Renal cortical epithelial cell (primary cell): Measurements from ENCODE around the gene GPR153. TPM values are rescaled to one million over a fixed set of nuclear protein-coding genes. Genes with fewer than 3 reads are reported as not detected.

Experiments
- DNase-seq: peaks from one replicate; pipeline ENCODE4 v3.0.0-alpha.2; 2011; ENCODE audit warnings: low read depth
- total RNA-seq: library from RNA; depleted of rRNA; stranded (reverse); fragments of >200 nt; gene quantifications from 2 replicates; pipeline ENCODE4 v1.2.3, GENCODE V29; 2014

GPR153 gene
- total RNA-seq, 1 donor from 2014 or later, result 4.8 TPM

DNA sequence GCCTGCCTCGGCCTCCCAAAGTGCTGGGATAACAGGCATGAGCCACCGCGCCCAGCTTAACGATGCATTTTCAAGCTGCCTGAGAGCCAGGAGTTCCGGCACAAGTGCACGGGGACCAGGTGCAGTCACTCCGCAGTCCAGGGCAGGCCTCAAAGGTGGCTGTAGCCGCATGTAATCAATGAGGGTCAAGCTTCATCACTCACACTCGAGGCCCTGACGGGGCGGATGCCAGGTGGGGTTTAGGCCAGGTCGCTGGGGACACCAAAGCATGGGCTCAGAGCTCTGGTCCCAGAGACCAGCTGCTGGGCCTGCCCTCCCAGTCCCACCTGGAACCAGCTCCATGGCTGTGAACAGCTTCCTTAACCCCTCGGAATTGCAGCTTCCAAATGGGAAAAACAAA, 26.1 kb upstream of the GPR153 start:
- no peak for DNase-seq

DNA sequence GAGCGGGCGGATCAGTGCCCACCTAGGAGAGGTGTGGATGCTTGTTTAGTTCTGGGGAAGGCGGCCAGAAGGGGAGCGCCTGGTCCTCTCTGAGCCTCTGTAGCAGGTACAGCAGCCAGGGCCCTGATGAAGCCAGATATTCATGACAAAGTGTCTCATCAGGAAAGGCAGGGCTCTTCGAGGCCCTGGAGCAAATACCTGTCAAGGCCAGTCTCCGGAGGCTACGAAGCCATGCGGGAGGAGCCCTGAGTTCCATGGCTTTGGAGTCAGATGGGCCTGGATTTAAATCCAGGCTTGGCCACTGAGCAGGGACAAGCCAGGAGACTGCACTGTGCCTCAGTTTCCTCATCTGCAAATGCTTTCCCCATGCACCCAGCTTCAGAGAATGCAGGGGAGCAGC, 25.4 kb upstream of the GPR153 start:
- no peak for DNase-seq

GRCh38 chr1:6285336-6285735, 24.4 kb upstream of the GPR153 start:
- no peak for DNase-seq

- DNase-seq, result no peak
Observed at GRCh38 chr1:6282577-6283270, 21.8 kb upstream of the GPR153 start.

- no peak for DNase-seq
Observed at GRCh38 chr1:6281511-6282402, 20.9 kb upstream of the GPR153 start.

- no peak for DNase-seq
Observed at GRCh38 chr1:6280761-6281451, 20.0 kb upstream of the GPR153 start.

GRCh38 chr1:6279613-6280383, 18.9 kb upstream of the GPR153 start:
- no peak for DNase-seq

- no peak for DNase-seq
Observed at GRCh38 chr1:6279066-6279465, 18.2 kb upstream of the GPR153 start.

DNA sequence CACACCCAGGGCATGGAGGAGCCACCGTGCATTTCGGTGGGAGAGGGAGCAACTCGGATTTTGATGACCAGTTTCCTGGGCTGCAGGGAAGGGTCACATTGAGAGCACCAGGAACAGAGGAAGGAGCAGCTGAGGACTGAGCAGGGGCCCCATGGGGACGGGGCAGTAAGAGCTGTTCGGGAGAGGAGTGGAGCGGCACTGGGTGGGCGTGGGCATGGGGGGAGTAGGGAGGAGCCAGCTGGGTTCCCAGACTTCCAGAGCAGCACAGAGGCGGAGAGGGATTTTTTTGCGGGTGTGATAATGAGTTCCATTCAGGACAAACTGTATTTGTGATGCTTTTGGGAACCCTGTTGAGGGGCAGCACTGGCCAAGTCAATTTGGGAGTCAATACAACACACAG, 17.4 kb upstream of the GPR153 start:
- no peak for DNase-seq

GRCh38 chr1:6276811-6277555, 16.1 kb upstream of the GPR153 start:
- no peak for DNase-seq

DNA sequence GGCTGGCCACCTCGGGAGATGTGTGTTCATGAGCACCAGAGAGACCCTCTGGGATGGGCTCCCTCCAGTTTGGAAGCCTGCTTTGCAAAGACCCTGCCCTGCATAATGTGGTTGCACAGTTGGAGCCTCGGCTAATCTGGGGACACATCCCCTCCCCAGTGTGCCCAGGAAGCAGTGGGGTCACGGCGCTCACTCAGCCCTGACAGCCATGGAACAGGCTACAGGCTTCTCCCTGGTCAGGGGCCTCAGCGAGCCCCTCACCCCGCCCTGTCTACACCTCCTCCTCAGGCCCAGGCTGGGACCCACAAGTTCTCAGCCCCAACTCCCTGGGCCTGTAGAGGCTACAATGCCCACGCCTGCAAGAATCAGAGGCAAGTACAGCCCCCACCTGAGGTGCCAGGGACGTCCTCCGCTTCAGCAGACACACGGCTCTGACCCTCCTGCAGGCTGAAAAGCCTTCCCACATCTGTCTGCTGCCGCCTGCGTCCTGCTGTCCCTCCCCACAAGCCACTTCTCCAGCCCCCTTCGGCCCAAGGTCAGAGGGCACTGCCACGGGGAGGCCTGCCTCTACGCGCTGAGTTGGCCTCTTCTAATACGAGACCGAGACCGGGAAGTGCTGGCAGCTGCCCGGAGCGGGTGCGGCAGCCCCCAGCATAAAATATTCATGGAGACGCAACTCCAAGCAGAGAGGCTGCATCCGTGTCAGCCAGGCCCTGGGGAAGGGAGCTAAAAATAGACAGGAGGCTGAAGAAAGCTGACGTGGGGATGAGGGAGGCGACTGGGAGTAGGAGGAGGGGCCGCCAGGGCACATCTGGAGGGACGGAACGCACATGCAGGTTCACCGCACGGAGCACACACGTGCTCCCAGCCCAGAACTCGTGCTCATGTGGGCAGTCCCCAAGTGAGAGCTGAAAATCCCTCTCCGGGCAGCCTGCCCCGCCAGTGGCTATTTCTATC, 15.2 kb upstream of the GPR153 start:
- peak; percentile 38 for DNase-seq

- no peak for DNase-seq
Observed at GRCh38 chr1:6274622-6275139, 13.8 kb upstream of the GPR153 start.

DNA sequence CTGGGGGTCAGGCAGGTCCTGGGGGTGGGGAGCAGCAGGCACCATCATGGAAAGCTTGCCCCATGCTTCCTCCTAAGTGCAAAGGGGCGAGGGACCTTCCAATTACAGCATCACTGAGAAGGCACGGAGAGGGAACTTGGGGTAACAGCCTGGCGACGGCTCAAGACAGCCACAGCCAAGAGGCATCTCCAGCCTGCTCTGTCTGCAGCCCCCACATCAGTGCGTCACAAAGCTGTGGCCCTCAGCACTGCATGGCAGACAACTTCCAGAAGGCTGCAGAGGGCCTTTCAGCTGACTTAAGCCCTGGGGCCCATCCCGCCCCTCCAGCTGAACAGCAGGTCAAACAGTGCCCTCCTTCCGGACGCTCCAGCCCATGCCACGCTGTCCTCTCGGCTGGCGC, 13.2 kb upstream of the GPR153 start:
- no peak for DNase-seq

DNA sequence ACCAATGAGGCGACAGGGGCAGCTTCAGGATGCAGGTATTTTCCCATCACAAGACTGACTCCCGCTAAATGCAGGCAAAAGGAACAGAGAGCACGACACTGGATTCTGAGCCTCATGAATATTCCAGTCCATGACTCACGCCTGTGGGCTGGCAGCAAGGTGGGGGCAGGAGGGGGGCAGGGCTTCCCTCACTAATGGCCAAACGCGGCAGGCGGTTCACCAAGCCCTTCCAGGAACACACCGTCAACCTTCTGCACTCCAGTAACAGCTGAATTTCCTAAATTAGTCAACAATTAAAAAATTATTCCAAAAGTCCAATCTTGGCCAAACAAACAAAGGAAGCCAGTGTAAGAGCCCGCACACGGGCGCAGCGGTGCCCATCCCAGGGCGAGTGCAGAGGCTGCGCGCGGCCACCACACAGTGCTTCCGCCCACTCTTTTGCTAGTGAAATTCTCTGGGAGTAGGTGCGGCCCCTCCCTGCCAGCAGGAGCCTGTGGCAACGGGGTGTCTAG, 12.5 kb upstream of the GPR153 start:
- peak; percentile 92 for DNase-seq

DNA sequence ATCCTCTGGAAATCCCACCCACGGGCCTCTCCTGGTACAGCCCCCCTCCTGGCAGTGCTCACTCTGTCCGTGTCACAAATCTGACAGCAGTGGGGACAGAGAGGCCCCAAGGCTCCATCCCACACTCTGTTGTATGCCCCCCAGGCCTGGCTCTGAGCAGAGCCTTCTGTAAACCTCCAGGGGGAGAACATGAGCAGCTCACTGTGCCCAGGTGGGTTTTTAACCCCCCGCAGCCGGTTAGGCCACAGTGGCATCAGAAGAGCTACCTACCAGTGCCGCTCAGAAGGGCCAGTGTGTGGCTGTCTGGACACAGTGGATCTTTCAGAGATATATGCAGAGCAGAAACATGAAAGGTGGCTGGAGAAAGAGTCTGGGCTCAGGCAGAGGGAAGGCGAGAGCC, 12.0 kb upstream of the GPR153 start:
- no peak for DNase-seq

DNA sequence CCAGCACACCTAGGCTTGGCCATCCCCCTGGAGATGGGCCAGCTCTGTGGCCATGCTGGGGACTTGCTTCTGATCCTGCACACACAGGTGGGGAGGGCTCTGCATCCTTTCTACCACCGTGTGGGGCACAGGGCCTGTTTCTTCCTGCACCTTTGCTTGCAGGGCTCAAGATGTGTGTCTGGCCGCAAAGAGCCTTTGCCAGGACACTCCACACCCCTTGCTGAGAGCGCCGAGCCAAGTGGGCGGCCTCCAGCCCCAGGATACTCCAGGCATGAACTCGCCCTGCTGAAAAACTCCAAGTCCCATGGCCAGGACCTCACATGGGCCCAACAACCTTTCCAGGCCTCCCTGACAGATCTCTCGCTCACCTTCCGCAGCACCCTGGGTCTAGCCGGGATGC, 11.6 kb upstream of the GPR153 start:
- no peak for DNase-seq

GRCh38 chr1:6271554-6271953, 10.7 kb upstream of the GPR153 start:
- DNase-seq, result no peak

GRCh38 chr1:6271006-6271405, 10.1 kb upstream of the GPR153 start:
- DNase-seq, result no peak

- no peak for DNase-seq
Observed at GRCh38 chr1:6270401-6270800, 9.5 kb upstream of the GPR153 start.
